GM18508 (cell line): Measurements from ENCODE around the gene SMARCA4.

Experiments
- ATAC-seq: cut with Tn5 transposase; IDR thresholded peaks from one replicate; pipeline ENCODE4 v1.9.1; 2021; ENCODE audit warnings: moderate number of reproducible peaks; ENCODE audit not compliant: insufficient read depth, unreplicated experiment

The SMARCA4 gene

GRCh38 chr19:11027381-11027780 is 66.6 kb downstream of the SMARCA4 start:
- ATAC-seq: no peak

GRCh38 chr19:11028146-11028545 is 67.3 kb downstream of the SMARCA4 start:
- ATAC-seq: no peak

DNA sequence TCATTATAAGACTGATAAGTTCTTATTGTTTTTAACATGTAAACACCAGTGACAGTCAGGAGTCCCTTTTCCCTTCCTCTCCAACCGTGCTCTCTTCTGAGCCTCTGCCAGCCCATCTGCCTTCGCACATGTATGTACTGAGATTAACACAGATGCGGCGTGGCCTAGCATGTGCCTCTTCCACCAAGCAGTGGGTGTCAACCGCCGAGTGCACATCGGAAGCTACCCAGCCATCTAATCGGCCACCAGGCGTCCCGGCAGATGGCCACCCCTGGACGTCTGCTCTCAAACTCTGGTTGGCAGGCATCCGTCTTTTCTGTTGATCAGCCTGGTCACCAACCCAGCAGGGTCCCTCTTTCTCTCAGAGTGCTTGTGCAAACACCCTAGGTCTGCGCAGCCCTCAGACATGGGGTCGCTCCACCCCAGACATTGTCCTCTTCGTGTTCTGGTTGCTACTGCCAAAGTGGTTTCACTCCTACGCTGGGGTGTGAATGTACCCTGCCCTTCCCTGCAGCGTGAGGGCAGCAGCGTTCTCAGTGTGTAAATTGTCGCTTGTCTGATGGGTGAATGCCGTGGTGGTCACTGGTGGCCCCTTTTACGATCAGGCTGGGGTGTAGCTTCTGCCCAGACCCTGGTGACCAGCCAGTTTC is 70.7 kb downstream of the SMARCA4 start:
- no peak for ATAC-seq

GRCh38 chr19:11033251-11033650 is 72.4 kb downstream of the SMARCA4 start:
- no peak for ATAC-seq

DNA sequence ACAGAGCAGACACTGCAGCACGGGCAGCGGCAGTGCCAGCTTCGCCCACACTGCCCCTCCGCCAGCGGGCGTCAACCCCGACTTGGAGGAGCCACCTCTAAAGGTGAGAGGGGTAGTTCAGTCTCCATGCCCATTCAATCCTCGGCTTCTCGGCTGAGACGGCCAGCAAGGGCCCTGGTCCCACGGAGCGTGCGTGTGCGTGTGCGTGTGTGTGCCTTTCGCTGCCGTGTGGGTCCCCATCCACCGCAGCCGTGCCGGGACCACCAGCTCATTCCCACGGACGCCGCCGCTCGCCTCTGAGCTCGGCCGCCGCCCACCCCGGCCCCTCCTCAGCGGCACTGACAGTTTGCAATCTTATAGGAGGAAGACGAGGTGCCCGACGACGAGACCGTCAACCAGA is 72.9 kb downstream of the SMARCA4 start:
- no peak for ATAC-seq

DNA sequence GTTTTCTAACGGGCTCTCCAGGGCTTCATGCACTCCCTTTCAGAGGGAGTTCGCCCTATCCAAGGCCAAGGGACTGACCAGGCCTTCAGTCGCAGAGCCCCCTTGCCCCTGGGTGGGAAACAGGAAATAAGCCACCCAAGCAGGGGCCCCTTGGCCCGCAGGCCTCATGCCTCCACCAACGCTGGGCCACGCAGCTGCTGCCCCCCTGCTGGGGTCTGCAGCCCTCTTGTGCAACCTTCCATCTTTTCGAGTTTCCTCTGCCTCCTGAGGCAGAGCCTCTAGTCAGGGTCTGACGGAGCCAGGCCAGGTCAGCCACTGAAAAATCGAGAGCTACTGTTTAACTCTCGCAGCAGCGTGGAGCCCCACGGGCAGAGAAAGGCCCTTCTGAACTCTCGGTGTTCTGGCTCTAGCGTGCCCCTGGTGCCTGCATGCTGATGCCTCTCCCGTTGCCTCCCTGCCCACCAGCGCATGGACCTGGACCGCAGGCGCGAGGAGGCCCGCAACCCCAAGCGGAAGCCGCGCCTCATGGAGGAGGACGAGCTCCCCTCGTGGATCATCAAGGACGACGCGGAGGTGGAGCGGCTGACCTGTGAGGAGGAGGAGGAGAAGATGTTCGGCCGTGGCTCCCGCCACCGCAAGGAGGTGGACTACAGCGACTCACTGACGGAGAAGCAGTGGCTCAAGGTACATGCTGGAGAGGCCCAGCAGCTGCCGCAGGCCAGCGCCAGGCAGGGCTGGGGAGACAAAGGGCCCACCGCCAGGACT is 73.8 kb downstream of the SMARCA4 start:
- ATAC-seq: no peak

DNA sequence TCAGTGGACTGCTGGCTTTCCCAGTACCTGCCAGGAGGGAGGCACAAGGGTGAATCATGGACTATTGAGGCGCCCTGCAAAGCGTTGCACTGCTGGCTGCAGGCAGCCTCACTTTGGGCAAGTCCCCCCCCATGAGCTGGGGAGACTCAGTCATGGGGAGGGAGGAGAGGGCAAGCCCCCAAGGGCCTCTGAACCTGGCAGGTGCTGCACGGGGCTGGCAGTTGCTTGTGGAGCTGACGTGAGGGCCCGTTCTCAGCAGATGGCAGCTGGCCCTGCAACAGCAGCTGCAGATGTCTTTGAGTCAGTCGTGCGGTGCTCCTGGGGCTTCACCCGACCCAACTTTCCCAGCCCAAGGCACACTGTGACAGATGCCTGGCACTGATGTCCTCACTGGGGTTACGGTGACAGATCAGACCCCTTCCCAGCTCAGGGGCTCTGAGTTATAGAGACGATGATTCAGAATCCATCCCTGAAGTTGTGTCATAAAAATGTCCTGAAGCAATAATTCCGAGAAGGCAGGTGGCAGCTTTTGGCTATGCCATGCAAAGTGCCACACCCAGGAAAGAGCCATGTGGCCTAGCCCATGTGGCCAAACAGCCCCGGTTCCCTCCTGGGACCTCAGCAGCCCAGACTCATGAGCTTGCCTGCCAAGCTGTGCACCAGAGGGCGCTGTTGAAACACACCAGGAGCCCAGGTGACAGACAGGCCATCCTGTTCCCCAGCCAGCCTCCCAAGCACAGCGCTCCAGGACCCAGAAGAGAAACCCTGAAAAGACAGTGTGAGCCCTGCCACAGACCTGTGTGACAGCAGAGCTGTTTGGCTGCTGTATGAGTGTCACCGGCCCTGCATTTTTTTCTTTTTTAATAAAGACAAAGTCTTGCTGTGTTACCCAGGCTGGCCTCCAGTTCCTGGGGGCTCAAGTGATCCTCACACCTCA is 74.9 kb downstream of the SMARCA4 start:
- no peak for ATAC-seq

GRCh38 chr19:11038511-11038910 is 77.7 kb downstream of the SMARCA4 start:
- ATAC-seq: no peak

GRCh38 chr19:11041194-11041593 is 80.4 kb downstream of the SMARCA4 start:
- no peak for ATAC-seq

DNA sequence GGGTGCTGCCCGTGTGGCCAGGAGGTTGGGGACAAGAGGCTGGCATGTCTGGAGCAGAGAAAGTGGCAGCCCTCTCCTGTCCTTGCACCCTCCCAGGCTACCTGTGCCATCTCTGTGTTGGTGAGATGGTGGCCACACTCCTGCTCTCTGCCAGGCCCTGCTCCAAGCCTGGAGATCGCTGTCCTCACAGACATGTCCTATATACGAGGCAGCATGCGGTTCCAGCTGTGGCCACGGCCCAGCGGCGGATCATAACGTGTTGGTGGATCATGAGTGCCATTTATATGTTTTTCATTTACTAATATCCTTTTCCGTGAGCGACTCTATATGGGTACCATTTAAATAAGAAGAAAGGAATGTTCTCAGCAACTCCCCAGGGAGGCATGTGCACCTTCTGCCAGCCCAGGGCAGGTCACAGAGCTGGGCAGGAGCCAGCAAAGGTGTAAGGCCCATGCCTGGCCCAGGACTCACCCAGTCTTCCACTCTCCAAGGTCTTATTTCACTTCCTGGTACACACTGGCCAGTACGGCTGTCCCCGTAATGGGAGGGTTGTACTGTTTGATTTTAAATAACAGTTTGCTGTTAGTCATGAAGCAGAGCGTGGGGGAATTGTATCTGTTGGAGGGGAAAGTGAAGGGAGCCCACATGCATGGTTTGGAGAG is 81.3 kb downstream of the SMARCA4 start:
- ATAC-seq: no peak

- no peak for ATAC-seq
These were observed 83.6 kb downstream of the SMARCA4 start for GRCh38 chr19:11044431-11044830.

DNA sequence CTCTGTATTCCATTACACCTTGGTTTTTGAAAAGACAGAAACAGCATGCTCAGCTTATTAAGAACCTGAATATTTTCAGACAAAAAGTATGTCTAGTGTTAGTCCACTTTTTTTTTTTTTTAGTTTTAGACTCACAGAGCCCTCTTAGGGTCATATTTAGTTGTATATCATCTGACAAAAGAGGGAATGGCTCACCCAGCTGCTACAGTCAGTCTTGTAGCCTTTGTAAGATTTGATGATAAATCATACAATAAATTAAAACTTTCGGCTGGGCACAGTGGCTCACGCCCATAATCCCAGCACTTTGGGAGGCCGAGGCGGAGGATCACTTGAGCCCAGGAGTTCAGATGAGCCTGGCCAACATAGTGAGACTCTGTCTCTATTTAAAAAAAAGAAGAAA is 84.7 kb downstream of the SMARCA4 start:
- ATAC-seq: no peak

DNA sequence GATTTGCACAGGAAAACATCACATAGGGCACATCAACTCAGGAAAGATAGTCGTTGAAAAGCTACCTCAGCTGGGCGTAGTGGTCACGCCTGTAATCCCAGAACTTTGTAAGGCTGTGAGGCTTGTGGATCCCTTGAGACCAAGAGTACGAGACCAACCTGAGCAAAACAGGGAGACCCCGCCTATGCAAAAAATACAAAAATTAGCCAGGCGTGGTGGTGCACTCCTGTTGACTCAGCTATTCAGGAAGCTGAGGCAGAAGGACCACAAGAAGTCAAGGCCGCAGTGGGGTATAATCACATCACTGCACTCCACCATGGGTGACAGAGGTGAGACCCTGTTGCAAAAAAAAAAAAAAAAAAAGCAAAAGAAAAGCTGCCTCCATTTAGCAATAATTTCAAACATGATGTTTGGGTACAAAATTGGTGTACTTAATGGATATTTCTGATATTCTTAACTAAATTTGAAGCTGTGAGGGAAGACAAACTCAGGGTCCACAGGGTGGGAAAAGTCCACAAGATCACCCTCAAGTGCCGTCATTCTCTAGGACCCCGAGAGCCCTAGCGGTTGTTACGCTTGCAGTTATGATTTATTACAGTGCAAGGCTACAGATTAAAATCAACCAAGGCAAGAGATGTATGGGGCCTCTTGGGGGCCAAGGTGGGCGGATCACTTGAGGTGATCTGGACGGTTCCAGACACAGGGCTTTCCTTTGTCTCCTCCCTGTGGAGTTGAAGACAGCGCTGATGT is 86.0 kb downstream of the SMARCA4 start:
- ATAC-seq: no peak

DNA sequence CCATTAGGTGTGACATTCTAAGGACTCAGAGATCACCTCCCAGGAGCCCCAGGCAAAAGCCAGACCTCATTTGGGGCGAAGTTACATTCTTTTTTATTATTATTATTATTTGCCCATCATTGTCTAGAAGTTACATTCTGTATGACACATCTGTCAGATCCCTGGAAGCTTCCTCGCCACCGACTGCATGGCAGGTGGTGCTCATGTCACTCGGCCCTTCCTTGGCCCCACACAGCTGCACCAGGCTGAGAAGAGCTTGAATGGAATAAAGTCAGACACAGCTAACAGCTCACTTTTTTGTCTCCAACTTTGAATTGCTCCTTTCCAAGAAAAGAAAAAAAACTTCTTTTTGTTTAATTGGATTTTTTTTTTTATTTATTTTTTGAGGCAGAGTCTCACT is 87.0 kb downstream of the SMARCA4 start:
- no peak for ATAC-seq

DNA sequence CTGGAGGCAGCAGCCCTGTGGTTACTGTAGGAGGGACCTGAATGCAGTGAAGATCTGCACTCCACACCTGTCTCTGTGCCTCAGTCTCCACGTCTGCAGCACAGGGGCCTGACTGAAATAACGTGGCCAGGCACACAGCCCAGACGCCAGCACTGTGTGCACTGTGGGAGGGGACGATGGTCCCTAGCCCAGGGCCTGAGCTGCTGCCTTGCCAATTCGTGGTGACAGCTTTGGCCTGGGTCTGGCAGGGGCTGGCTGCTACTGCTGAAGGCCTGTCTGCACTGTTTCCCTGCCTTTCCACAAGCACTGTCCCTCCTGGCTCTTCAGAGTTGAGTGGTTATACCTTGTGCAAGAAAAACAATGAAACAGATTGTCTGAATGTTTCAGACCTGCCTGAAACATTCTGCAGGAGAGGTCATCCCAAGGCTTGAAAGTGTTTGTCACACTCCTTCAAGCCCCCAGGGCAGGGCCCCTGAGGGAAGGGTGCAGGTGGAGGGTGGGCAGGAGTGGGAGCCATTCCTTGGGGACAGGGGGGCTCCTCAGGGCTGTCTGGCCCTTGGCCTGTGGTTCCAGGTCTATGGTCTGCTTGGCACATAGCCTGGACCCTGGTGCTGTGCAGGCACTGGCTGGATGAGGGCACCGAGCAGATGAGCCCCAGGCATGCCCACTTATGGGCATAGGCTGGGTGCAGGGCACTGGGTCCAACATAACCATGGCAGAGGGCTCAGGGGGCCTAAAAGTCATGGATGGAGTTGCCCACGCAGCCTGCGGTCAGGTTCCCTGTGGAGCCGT is 89.7 kb downstream of the SMARCA4 start:
- no peak for ATAC-seq

DNA sequence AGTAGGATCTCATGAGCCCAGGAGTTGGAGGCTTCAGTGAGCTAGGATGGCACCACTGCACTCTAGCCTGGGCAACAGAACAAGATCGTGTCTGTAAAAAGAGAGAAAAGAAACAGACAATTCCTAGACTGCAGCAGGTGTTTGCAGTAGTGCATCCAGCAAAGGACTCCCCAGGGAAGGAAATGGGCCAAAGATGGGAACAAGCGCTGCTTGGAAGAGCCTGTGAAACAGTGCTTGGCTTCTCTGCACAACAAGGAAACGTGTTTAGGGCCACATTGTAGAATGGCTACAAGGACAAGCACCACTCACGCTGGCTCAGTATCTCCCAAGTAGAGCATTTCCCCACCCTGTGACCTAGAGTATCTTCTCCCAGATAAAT is 93.0 kb downstream of the SMARCA4 start:
- ATAC-seq: no peak

- ATAC-seq: no peak
These were observed 93.4 kb downstream of the SMARCA4 start for GRCh38 chr19:11054200-11054599.

DNA sequence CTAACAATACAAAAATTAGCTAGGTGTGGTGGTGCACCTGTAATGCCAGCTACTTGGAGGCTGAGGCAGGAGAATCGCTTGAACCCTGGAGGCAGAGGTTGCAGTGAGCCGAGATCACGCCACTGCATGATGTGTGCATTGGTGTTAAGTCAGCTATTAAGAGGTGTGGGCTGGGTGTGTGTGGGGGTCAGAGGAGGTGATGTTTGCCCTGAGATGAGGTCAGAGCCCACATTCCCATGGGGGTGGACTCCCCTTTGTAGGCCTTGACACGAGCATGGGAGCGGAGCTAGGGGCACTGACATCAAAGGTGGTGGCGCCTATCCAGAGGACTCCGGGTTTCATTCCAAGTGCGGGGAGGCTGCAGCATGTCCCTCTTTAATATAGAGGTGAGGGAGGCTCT is 93.8 kb downstream of the SMARCA4 start:
- ATAC-seq: no peak
